Esophagus (tissue), 2 donors: ENCODE results near the gene ADRA2C. TPM values are rescaled to one million over a fixed set of nuclear protein-coding genes. Genes with fewer than 3 reads are reported as not detected.

Source experiments
- H3K27ac ChIP-seq, 2 donors: one replicate each; pipeline ENCODE4 v1.5.1; 2013; ENCODE audit warnings: low read depth in 2 of 2, mild to moderate bottlenecking in 2 of 2, inconsistent platforms in 1 of 2, low read length in 1 of 2, moderate library complexity in 1 of 2
- H3K27me3 ChIP-seq, 2 donors: one replicate each; pipeline ENCODE4 v1.6.1; 2013; ENCODE audit warnings: low read length in 2 of 2, control low read depth in 1 of 2, mild to moderate bottlenecking in 1 of 2; ENCODE audit not compliant: insufficient read depth in 2 of 2, control insufficient read depth in 1 of 2
- H3K36me3 ChIP-seq, 2 donors: one replicate each; pipeline ENCODE4 v1.6.1; 2013; ENCODE audit warnings: low read length in 1 of 2; ENCODE audit not compliant: control insufficient read depth in 2 of 2, insufficient read depth in 2 of 2
- H3K4me1 ChIP-seq, 2 donors: one replicate each; pipeline ENCODE4 v1.6.1; 2013; ENCODE audit warnings: low read length in 1 of 2; ENCODE audit not compliant: control insufficient read depth in 2 of 2, insufficient read depth in 2 of 2
- H3K4me3 ChIP-seq, 2 donors: one replicate each; pipeline ENCODE4 v1.5.1; 2013; ENCODE audit warnings: low read length in 2 of 2, mild to moderate bottlenecking in 2 of 2, low read depth in 1 of 2, moderate library complexity in 1 of 2
- H3K9me3 ChIP-seq, 2 donors: one replicate each; pipeline ENCODE4 v1.6.1; 2013; ENCODE audit warnings: mild to moderate bottlenecking in 2 of 2, low read depth in 1 of 2, low read length in 1 of 2, moderate library complexity in 1 of 2; ENCODE audit not compliant: control insufficient read depth in 2 of 2, insufficient read depth in 1 of 2
- WGBS, 2 donors: extraction: QIAGEN DNeasy Blood & Tissue Kit; methylation state at CpG; one replicate each; pipeline ENCODE4 v1.1.7; 2013; 5-methylcytosine and 5-hydroxymethylcytosine counted together
- polyA plus RNA-seq, 2 donors: library from polyadenylated mRNA; stranded (reverse); fragments of 200-250 nt; gene quantifications; one replicate each; pipeline ENCODE4 v1.2.3, GENCODE V29; 2013
- donor health status: healthy with polysubstance abuse.
- donor health status: Bipolar disorder and iron deficiency.

ADRA2C gene
- polyA plus RNA-seq, 2 donors = 0.61 to 1.1 TPM

DNA sequence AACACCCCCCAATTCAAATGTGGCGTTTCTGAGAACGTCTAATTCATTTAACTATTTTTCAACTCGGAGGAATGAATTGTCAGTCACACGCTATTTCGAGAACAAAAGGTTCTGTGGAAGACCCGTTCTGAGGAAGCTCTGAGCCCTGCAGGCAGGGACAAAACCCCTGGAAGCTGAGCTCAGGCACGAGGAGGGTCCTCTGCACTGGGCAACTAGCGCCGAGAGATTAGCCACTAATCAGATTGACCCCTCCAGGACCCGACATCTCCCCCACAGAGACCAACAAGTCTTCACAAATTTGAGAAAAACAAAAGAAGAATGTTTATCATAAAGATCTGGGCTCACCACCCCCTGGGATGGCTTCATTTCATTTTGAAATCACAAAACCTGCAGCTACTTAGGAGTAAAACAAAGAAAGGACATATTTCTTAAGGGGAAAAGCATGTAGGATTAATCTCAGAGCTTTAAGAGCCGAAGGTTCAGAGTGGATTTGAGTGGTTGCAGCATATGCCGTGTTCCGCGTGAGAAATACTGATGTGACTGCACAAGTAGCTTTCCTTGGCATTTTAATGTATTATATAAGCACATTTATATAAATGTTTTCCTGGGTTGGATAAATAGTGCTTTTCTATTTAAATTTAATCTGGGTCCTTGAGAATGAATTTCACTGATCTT, 41.8 kb downstream of the ADRA2C start:
- Histone ChIP-seq H3K27ac (no peak overlapping the region), H3K4me3 (no peak overlapping the region), H3K9me3 (peaks cover 0 to 2% of the 10 kb centered on the region in 2 donors), H3K36me3 (no peaks in the 10 kb centered on the region), H3K27me3 (peaks cover 0 to 2% of the 10 kb centered on the region in 2 donors), H3K4me1 (no peaks in the 10 kb centered on the region)
- 17 to 19% methylated on average over 14 of the region's 14 CpGs for WGBS, 2 donors

DNA sequence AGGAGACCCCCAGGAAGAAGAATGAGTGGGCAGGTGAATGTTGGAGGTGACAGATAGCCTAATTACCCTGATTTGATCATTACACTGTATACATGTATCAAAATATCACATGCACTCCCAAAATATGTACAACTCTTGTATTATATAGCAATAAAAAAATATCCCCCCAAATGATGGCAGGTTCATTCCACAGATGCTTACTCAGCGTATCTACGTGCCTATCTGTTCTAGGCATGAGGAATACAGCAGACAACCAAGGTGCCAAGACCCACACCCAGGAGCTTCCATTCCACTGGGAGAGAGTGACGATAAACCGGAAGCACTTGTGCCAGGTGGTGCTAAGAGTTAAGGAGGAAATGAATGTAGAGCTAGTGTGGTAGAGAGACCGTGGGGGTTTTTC, 42.4 kb downstream of the ADRA2C start:
- Histone ChIP-seq H3K4me1 (no peaks in the 10 kb centered on the region), H3K27ac (no peak overlapping the region), H3K27me3 (peaks cover 0 to 2% of the 10 kb centered on the region in 2 donors), H3K36me3 (no peaks in the 10 kb centered on the region), H3K4me3 (no peak overlapping the region), H3K9me3 (peaks cover 0 to 2% of the 10 kb centered on the region in 2 donors)
- WGBS, 2 donors = 66 to 69% methylated on average over 5 of the region's 5 CpGs

DNA sequence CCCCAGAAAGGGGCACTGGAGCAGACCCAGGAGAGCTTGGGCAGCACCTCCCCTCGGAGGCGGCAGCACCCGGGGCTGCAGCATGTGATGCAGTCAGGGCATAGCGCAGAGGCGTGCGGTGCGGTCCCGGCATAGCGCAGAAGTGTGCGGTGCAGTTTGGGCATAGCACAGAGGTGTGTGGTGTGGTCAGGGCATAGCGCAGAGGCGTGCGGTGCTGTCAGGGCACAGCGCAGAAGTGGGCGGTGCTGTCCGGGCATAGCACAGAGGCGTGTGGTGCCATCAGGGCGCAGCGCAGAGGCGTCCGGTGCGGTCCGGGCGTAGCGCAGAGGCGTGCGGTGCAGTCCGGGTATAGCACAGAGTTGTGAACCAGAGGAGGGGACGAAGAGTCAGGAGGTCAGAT, 42.8 kb downstream of the ADRA2C start:
- 88 to 90% methylated on average over 29 of the region's 29 CpGs for WGBS, 2 donors
- Histone ChIP-seq H3K4me1 (no peaks in the 10 kb centered on the region), H3K27ac (no peak overlapping the region), H3K36me3 (no peaks in the 10 kb centered on the region), H3K27me3 (peaks cover 0 to 2% of the 10 kb centered on the region in 2 donors), H3K4me3 (no peak overlapping the region), H3K9me3 (peaks cover 0 to 2% of the 10 kb centered on the region in 2 donors)

DNA sequence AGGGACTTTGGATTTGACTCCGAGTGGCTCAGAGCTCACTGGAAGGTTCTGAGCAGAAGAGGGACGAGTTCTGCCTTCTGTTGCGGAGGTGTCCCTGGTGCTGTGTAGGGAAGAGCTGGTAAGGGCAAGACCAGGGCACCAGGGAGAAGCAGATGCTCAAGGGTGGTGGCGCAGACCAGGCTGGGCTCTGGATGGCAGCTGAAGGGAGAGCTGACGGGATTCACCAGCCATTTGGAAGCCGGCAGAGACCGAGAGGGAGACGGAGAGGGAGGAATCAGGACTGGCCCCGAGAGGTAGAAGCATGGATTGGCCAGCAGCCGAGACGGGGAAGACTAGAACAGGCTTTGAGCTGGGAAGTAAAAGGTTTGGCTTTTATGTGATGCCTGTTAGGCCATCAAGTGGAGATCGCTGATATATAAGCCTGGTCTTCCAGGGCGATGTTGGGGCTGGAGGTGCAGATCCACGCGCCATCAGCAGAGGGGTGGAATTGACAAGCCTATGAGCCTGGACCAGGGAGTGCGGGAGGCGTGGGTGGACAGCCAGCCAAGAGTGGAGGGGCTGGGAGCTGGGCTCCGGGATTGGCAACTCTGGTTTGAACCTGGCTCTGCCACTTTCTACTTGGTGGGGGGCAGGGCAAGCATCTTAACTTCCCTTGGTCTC, 43.4 kb downstream of the ADRA2C start:
- Histone ChIP-seq H3K36me3 (no peaks in the 10 kb centered on the region), H3K27me3 (peaks cover 0 to 2% of the 10 kb centered on the region in 2 donors)

DNA sequence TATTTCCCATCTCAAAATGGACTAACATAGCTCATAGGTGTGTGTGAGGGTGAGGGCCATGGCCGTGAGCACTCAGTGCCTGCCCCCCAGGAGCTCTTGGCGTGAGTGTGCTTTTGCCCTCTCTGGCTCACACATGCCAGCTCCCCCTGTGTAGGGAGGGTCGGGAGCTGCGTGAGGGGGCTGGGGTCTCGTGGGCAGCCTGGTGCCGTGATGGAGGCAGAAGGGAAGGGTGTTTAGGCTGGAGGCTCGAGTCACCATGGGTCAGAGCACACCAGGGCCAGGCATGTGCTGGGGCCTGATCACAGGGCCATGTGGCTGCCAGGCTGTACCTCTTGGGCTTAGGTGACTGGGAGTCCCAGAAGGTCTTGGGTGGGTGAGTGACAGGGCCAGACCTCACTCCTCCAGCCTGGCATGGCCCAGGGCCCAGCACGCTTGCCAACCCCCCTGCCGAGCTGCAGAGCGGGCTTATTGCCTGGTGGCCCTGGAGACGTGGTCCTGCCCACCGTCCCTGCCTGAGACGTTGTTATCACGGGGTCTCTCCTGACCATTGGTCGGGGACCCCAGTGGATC, 44.0 kb downstream of the ADRA2C start:
- H3K36me3 ChIP-seq = no peaks in the 10 kb centered on the region
- H3K9me3 ChIP-seq = peaks cover 0 to under 1% of the 10 kb centered on the region in 2 donors
- 68 to 71% methylated on average over 15 of the region's 15 CpGs for WGBS, 2 donors
- H3K4me1 ChIP-seq = no peaks in the 10 kb centered on the region
- H3K4me3 ChIP-seq = no peak overlapping the region
- H3K27me3 ChIP-seq = peaks cover 0 to 2% of the 10 kb centered on the region in 2 donors
- H3K27ac ChIP-seq = no peak overlapping the region

More for the DNA sequence above, 43.4 kb downstream of the ADRA2C start:
- no peak overlapping the region for H3K4me3 ChIP-seq
- H3K9me3 ChIP-seq = peaks cover 0 to 2% of the 10 kb centered on the region in 2 donors
- H3K27ac ChIP-seq = no peak overlapping the region
- H3K4me1 ChIP-seq = no peaks in the 10 kb centered on the region
- 73 to 77% methylated on average over 18 of the region's 18 CpGs for WGBS, 2 donors

DNA sequence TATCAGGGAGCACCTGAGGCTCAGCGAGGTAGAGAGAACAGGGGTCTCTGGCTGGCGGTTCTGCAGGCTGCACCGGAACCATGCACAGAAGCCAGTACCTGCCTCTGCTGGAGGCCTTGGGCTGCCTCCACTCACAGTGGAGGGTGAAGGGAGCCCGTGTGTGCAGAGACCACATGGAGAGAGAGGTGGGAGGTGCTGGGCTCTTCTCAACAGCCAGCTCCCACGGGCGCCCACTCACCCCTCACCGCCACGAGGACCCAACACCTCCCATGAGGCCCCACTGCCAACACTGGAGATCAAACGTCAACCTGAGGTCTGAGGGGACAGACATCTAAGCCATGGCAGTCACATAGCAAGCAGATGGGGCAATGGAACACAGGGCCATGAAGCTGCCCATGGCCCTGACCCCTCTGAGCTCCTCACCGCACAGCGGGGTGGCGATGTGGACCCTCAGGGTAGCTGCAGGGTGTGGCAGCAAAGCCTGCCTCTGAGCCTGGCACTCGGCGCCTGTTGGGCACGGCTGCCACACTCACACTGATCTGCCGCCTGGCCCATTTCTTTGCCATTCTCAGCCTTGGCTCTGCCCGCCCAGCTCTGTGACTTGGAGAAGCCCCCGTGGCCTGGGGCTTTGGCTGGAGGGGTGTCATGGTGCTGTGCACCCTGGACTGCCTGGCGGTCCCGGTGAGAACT, 44.8 kb downstream of the ADRA2C start:
- WGBS, 2 donors = 82 to 83% methylated on average over 20 of the region's 20 CpGs
- H3K27me3 ChIP-seq = peaks cover 0 to 2% of the 10 kb centered on the region in 2 donors
- no peak overlapping the region for H3K27ac ChIP-seq
- H3K4me3 ChIP-seq = no peak overlapping the region
- H3K36me3 ChIP-seq = no peaks in the 10 kb centered on the region
- H3K9me3 ChIP-seq = no peaks in the 10 kb centered on the region
- H3K4me1 ChIP-seq = no peaks in the 10 kb centered on the region

DNA sequence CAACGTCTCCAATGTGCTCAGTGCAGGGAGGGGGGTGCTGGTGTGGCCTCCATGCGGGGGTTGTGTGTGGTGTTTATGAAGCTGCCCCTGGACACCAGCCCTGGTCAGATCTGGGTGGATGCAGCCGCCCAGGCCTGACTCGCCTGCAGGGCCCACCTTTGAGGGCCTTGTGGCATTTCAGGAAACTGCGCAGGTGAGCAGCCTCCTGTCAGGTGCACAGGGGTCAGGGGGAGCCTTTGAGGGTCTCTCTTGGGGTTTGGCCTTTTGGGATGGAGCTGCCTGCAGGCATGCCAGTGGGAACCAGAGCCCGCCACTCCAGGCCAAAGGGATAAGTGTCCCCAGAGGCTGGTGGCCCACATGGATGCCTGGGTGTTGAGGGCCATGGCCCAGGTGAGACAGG, 45.4 kb downstream of the ADRA2C start:
- H3K27me3 ChIP-seq = peaks cover 0 to 2% of the 10 kb centered on the region in 2 donors
- peaks cover 0 to 4% of the 10 kb centered on the region in 2 donors for H3K9me3 ChIP-seq
- no peaks in the 10 kb centered on the region for H3K4me1 ChIP-seq
- no peak overlapping the region for H3K4me3 ChIP-seq
- H3K36me3 ChIP-seq = no peaks in the 10 kb centered on the region
- WGBS, 2 donors = 80 to 86% methylated on average over 6 of the region's 6 CpGs
- H3K27ac ChIP-seq = no peak overlapping the region

DNA sequence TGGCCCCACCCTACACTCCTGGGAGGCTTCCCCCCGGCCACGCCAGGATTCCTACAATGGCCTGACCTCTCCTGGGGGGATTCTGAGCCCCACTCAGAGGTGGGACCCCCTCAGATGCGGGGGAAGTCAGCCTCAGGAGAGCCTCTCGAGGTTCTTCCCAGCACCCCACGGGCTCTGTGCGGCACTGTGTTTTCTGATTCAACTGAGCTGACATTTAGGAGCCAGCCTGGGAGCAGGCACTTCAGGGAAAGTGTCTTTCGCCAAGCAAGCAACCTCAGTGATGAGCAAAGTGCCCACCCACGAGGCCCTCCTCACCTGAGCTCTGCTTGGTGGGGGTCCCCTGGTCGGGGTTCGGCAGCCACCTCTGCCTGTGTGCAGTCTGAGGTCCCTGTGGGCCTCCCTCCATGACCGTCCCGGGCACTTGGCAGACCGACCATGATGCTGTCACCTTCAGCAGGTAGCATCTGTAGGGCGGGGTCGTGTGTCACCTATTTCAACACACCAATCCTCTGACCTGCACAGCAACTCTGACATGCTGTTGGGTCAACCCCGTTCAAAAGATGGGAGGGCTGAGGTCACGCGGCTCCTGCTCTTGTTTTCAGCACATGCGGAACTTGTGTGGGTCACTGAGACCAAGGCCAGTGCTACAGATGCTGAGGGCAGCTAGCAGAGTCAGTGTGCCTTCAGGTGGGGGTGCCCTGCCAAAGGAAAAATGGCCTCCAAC, 46.2 kb downstream of the ADRA2C start:
- Histone ChIP-seq H3K27ac (no peak overlapping the region), H3K36me3 (no peaks in the 10 kb centered on the region), H3K4me1 (no peaks in the 10 kb centered on the region), H3K4me3 (no peak overlapping the region), H3K27me3 (peaks cover 0 to 2% of the 10 kb centered on the region in 2 donors), H3K9me3 (peaks cover 0 to 6% of the 10 kb centered on the region in 2 donors)
- WGBS, 2 donors = 81 to 82% methylated on average over 19 of the region's 19 CpGs
